ENCODE data around the gene IER3. TPM values are rescaled to one million over a fixed set of nuclear protein-coding genes. Genes with fewer than 3 reads are reported as not detected.

The IER3 gene, protein sequence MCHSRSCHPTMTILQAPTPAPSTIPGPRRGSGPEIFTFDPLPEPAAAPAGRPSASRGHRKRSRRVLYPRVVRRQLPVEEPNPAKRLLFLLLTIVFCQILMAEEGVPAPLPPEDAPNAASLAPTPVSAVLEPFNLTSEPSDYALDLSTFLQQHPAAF
- 3.0 TPM for total RNA-seq

DNA sequence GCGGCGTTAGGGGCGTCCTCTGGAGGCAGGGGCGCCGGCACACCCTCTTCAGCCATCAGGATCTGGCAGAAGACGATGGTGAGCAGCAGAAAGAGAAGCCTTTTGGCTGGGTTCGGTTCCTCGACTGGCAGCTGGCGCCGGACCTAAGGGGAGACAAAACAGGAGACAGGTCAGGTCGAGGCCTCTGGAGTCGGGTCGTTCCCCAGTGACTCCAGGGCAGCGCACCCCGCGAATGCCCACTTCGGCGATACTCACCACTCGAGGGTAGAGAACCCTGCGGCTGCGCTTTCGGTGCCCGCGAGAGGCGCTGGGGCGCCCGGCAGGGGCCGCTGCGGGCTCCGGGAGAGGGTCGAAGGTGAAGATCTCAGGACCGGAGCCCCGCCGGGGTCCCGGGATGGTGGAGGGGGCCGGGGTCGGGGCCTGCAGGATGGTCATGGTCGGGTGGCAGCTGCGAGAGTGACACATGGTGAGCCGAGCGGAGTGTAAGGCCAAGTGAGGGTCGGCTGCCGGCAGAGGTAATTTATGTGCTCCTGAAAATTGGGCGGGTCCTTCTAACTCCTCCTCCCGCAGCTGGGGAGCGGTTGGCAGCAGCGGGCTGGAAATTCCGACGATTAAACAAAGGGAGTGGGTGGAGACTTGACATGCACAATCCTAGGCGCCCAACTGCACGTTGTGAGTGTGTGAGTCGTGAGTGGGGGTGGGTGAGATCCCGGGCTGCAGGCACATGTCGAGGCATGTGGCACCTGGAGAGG is at the start of gene IER3:
TSS of gene IER3 (minus strand) at position 494 of the 752 bp plus-strand sequence. CDS start at position 465, 29 bp downstream.
- DNase-seq = peak; percentile 55

DNA sequence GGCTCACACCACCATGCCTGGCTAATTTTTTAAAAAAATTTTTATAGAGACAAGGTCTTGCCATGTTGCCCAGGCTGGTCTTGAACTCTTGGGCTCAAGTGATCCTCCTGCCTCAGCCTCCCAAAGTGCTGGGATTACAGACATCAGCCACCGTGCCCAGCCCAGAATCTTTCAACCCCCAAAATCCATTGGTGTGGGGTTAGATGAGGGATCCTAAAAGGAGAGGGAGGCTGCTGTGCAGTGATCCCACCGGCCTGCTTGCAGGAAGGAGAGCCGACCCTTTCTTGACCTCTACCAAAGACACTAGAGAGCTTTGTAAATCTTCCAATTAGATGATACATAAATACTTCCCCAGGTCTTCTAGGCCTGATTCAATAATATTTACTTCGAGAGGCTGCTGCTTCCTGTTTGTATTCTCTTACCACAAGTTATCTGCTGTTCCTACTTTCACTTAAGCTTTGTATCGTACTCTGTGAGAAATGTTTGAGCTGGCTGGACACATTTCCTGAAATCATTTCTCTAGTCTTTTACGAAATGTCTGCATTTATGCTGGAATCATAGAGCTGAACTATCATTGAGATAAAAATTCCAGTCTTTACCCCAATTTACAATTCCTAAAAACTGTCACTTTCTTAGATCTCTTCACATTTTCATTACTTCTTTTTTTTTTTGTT is 49.3 kb upstream of the IER3 start:
- no peak for DNase-seq

DNA sequence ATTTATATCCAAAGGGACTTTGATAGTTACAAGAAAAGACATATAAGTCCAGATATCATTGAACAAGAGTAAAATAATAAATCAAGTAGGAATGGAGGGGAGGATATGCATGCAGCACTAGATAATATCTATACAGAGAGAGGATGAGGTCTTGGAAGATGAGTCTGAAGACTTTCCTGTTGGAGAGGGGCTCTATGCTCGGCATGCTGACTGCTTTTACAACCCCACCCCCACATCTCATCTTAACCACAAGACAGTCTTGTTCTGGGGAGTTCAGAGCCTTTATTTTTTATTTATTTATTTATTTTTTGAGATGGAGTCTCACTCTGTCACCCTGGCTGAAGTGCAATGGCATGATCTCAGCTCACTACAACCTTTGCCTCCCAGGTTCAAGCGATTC is 48.4 kb upstream of the IER3 start:
- DNase-seq = no peak

DNA sequence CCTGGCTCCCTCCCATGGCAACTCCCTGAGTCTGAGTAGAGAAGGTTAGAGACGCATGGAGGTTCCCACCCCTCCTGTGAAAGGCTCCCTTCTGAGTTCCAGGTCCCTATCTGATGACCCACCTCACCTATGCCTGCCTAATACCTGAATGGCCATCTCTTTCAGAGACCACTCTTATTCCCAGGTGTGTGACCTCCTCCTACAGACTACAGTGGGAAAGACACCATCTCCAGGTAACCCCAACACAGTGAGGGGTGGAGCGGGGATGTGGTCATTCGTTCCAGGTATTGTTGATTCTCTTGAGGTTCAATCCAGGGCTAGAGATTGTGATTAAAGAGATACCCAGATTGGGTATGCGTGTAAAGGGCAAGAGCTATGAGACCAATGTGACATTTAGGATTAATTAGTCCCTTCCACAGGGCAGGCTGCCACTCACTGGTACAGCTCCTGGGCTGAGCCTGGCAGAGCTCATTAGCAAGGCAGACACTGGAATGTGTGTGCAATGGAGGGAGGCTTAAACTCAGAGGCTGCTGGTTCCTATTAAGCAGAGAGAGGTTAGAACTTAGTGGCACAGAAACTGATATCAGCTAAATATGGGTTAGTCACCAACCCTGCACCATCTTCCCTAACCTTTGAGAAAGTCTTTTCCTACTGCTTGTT is 46.5 kb upstream of the IER3 start:
- DNase-seq = no peak

DNA sequence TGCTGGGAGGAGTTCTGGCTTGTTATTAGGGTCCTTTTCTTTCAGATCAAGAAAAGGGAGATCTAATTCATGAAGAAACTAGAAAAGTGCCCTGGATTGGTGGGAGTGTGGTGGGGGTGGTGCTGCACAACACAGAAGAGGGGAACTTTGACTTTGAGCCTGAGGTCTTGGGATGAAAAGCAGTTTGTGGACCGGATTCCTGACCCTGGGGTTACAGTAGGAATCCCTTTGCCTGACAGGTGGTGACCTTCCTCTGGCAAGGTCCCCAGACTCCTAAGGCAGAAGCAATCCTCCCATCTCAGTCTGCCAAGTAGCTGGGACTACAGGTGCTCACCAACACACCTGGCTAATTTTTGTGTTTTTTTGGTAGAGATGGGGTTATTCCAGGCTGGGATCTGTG is 45.3 kb upstream of the IER3 start:
- DNase-seq = no peak

DNA sequence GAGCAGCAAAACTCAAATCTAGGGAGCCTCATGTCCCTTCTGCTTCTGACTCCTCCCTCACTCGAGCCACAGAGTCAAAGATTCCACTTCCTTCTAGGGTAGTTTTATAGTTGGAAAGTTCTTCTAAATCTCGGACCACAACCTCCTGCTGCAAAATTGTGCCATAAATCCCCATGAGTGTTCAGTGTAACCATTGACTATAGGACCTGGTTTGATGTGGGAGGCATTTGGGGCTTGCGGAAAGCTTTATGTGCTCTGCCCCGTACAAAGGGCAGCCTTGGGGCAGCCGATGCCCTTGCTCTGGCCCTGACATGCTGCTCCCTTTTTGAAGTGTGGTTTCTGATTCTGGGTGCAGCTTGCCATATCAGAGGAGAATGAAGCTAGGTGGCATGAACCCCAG is 43.6 kb upstream of the IER3 start:
- DNase-seq = no peak

DNA sequence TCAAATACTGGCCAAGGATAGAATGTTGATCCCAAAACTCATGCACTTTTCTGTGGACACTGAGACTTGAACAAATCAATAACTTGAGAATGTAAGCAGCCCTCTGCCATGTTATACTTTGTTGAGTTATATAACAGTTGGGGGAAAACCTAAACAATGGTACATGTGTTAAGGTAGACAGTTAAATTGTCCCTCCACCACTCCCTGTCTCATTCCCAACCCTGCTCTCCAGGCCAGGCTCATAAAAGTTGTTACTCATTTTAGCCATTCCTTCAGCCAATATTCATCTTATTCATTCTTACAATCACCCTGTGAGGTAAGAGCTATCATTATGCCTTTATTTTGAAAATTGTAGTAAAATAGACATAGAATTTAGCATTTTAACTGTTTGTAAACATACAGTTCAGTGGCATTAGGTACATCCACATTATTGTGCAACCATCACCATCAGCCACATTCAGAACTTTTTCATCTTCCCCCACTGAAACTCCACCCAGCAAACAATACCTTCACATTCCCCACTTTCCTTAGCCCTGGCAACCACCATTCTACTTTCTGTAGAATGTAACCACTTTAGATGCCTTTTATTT is 38.2 kb upstream of the IER3 start:
- DNase-seq = no peak

DNA sequence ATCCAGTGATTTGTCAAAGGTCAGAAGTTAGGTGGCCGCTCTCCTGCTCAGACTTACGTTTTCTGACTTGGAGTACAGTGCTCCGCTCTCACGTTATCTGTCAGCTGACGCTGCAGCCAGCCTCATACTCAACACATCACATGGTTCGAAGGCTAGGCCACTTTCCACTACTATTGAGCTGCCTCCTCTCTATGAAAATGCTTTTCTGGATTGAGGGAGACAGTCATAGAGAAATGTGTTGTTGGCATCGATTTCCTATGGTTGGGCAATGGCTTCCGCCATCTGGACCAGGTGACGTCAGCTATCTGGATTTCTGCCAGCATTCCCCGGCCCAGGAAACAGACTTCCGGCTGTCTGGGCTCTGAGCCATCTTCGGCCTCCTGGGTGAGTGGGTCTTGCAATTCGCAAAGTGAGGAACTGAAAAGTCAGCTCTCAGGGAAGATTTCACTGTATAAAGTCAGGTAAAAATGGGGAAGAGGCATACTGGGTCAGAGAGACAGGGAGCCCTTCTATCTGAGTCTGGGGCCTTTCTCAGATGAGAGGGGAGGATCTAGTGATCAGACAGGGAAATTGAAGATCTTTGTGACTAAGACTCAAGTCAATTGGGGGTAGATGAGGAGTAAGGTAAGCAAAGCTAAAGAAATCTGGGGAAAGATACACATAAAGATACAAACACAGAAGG is 37.5 kb upstream of the IER3 start:
- DNase-seq = peak; percentile 83

DNA sequence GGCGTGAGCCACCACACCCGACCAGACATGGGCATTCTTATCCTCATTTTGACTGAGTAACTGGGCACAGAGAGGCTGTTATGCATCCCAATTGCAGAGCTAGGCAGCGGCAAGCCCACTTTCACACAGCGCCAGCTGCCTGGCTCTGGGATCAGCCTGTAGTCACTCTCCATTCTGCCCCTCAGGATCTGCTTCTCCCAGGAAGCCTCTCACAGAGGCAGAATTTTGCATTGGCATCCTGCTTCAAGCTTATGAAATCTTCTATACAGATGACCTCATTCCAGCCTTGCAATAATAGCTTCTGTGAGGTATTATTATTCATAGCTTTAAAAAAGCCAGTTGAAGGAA is 37.0 kb upstream of the IER3 start:
- DNase-seq = no peak

DNA sequence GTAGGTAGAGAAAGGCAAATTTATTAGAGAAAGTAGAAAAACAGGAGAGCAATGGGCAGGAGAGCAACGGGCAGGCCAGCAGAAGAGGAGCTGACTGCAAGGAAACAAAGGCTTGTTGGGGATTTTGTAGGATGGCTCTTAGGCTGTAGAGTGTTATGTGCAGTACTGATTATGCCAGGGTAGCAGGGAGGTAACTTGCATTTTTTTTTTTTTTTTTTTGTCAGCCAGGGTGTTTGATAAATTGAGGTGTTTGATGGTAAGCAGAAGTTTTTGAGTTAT is 36.2 kb upstream of the IER3 start:
- DNase-seq = no peak

DNA sequence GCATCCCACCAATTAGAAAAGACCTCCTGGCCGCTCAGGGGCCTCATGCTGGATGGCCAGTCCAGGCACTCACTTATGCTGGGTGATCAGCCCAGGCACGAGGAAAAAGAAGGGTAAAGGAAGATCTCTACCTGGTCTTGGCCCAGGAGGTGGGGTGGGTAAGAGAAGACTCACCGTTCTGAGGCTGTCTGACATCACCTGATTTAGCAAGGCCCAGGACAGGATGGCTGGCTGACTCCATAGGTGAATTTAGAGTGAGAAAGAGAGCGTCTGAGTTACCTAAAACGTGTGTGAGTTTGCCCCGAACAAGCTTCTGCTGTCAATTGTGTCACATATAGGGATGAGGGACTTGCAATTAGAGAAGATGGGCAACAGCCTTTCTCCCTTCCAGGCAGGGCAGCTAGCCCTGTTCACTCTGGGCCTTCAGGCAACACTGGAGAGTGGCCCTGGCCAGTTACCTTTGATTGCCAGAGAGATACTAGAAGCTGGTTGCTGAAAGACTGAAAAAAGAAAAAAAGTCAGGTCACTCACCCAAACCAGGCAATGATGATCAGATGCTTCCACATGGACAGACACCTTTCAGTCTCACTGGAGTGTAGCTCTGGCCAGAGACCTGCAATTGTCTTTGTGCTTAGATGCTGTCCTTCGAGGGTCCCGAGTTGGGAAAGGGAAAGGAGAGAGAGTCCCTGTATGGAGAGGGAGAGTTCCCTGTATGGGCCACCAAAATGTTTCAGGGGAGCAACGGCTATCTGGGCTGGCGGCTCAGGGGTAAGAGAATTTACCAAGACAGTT is 35.7 kb upstream of the IER3 start:
- no peak for DNase-seq

DNA sequence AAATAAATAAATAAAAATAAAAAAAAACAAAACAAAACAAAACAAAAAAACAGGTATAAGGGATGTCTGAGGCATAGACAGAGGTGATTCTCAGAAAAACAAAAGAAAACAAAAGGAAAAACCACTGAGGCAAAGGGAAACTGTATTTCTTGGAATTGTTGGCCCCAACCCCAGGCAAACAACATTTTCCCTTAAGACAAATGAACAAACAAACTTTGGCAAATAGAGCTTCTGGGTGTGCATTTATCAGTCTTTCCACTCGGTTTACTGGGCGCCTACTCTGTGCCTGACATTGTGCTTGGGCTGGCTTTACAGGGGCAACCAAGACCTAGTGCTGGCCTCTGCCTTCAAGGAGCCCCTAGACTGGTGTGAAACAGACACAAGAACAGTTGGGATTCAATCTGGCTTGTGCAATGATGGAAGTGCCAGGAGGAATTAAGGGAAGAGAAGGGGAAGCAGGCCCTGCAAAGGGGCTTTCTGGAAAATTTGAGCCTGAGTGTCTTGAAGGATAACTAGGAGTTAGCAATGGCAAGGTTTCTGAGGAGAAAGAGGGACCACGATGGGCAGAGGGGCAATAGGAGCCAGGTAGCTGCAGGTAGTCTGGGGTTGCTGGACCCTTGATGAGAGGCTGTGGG is 33.8 kb upstream of the IER3 start:
- DNase-seq = no peak

DNA sequence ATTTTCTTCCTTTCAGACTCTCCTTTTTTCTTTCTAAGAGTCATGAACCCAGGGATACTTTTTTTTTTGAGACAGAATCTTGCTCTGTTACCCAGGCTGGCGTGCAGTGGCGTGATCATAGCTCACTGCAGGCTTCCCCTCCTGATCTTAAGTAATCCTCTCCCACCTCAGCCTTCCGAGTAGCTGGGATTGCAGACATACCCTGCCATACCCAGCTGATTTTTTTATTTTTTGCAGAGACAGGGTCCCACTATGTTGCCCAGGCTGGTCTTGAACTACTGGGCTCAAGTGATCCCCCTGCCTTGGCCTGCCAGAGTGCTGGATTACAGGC is 32.8 kb upstream of the IER3 start:
- DNase-seq = no peak

DNA sequence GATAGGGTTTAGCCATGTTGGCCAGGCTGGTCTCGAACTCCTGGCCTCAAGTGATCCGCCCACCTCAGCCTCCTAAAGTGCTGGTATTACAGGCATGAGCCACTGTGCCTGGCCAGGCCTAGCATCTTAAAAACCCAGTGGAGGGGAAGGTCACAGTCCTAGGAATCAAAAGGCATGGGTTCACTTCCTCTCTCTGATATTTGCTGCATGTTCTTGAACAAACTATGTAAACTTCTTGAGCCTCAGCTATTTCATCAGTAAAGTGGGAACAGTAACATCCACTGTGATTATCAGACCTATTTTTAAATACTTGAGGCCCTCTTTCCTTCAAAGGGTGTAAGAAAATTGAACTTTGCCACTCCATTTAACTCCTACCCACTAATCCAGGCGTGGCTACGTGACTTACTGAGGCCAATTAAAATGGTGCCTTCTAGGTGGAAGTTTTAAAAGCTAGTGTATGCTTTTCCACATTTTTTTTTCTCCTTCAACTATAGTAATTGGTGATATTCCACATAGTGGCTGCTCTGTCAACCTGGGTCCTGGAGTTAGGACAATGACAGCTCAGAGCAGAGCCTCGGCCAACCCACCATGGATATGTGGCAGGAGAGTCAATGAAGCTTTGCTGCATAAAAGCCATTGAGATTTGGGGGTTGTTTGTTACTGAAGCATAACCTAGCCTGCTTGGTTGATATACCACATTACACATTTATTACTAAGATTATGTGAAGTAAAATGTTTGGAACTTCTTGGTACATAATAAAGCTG is 32.2 kb upstream of the IER3 start:
- no peak for DNase-seq

DNA sequence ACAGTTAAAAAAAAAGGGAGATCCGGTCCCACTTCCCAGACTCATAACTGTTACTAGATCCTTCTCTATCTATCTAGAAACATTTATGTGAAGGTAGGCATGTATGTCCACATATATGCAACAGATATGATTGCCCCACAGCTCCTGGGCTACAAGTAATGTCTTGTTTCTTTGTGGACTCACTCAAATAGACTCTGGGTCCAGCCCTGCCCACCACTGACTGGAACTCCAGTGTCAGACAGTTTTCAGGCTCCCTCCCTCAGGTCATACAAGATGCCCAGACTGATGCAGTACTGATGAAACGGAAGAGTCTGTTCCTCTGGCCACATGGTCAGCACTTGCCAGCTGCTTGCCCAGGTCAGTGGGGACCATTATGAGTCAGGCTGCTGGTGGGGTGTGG is 30.8 kb upstream of the IER3 start:
- no peak for DNase-seq

DNA sequence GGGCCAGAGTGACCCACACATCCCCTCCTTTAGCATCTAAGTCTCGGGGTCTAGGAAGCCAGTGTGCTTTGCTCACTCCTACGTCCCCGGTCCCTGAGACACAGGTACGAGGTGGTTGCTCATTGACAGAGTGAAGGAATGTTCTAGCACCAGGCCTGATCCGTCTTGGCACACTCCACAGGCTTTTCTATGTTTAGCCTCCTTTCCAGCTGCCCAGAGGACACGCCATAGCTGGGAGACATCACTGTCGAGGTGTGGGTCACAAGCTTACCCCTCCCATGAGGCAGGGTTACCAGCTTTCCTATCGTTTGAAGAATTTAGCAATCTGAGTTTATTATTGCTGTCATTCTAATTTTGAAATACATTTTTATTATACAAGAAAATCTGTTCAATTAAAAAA is 30.4 kb upstream of the IER3 start:
- no peak for DNase-seq

DNA sequence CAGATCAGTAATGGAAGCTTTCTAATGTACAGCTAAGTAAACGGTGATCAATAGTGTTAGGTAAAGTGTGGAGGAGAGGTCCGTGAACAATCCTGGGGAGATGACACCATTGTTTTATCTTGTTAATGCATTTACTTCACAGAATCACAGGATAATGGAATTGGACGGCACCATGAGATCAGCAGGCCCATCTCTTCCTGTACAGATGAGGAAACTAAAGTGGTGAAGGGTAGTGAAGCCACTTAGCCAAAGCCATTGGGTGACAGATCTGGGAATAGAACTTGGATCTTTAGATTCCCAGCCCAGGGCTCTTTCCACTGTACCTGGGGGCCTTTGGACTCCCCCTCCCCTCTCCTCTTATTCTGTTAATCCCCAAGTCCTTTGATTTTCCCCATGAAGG is 26.2 kb upstream of the IER3 start:
- no peak for DNase-seq

DNA sequence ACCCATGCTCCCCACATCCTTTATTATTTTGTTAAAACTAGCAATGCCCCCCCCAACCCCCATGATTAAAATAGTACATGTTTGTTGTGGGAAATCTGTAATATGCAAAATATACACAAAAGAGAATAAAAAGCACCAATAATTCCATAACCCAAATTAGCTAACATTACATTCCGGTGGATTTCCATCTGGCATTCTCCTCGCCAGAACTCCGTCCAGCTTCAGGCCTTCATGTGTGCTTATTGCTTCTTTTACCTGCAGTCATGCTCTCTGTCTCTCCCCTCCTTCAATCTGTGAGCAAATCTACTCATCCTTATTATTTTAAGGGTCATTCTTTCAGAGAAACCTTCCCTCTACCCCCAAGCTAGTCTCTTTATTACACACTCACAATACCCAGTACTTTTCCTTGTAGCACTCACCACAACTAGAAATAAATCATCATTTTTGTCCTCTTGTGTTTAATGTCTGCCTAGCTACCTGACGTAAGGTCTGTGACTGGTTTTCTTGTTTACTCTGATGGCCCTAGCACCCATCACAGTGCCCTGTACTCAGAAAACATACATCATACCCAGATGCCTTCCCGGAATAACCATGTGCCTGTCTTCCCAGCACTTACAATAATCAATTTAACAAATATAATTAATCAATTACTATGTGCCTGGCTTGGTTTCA is 25.6 kb upstream of the IER3 start:
- no peak for DNase-seq

DNA sequence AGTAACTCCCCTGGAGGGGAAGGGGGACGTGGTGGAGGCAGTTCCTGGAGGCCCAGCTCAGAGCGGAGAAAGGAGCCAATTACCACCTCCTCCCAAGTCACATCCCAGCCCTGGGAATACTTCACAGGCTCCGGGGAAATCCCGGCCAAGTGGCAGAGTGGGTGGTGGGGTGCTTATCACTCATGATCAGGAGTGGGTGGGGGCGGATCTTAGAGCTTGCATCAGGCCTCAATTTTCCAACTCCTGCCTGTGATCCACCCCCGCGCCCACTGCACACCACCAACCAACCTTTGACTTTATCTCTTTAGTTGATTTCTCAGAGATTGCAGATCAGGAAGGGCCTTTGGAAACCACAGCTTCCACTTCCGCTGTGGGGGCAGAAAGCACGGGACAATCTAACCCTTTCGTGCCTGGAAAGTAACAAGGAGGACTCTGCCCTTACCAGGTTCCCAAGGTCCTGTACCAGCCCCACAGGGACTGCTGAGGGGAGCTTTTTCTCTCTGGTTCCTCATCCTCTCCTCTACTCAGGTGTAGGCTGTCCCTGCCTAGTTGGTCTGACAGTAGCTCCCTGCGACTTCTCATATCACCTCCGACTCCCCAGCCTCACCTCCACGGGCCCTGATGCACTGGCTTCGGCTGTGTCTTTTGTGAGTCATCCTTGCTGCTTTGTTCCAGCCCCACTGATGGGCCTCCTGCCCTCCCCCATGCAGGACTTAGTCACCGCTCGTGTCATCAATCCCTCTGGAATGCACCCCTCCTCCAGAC is 24.9 kb upstream of the IER3 start:
- peak; percentile 42 for DNase-seq
